Fibroblast of lung (primary cell): ENCODE results near the gene CARS1.

Experiments used
- CTCF ChIP-seq, 2 donors: IDR thresholded peaks in 1 of 2; conservative IDR thresholded peaks in 1 of 2; 1 replicate in 1 of 2; 2 replicates in 1 of 2; pipeline ENCODE4 v1.5.1; 2011 to 2012; ENCODE audit warnings: low read length in 2 of 2, control low read depth in 1 of 2, inconsistent platforms in 1 of 2, low read depth in 1 of 2, mild to moderate bottlenecking in 1 of 2
- EZH2 ChIP-seq: IDR thresholded peaks from 2 replicates; pipeline ENCODE4 v1.5.1; 2012; ENCODE audit warnings: low read length, control low read depth, mild to moderate bottlenecking; ENCODE audit errors: missing control alignments

- TF ChIP-seq CTCF (conservative IDR thresholded peaks at IDR 0.05 in 1 of 2, IDR thresholded peaks at IDR 0.05 in 1 of 2; ENCODE audit: low read depth in 1 of 2, low read length in 2 of 2) (peak in 1 of 2 donors; percentile 23), EZH2 (no peak)
Observed at GRCh38 chr11:3046190-3046589, 11.0 kb downstream of the CARS1 start.
